HEK293T (cell line): ENCODE data around the gene VWCE.

Experiments used
- CTCF ChIA-PET: fragments of 350-600 bp; formaldehyde crosslinking; extraction: SDS; loops from one replicate; lab custom pipeline; 2021; ENCODE audit warnings: antibody characterized with exemption, inconsistent platforms; lab: Yijun Ruan, JAX
- POLR2A ChIA-PET: fragments of 350-600 bp; formaldehyde crosslinking; extraction: SDS; loops from one replicate; lab custom pipeline; 2020; ENCODE audit warnings: antibody characterized with exemption, inconsistent platforms; lab: Yijun Ruan, JAX
- DNase-seq: peaks from one replicate; pipeline ENCODE4 v3.0.0; 2012; ENCODE audit warnings: mixed read lengths; ENCODE audit errors: extremely low spot score
- ARNT ChIP-seq: fragments of 450-650 bp; IDR thresholded peaks from 2 replicates; pipeline ENCODE4 v1.6.1; 2017; ENCODE audit warnings: mild to moderate bottlenecking
- BHLHE40 ChIP-seq: fragments of 450-650 bp; IDR thresholded peaks from 2 replicates; pipeline ENCODE4 v1.6.1; 2016; ENCODE audit warnings: mild to moderate bottlenecking, moderate library complexity, borderline replicate concordance
- CTBP1 ChIP-seq: fragments of 450-650 bp; IDR thresholded peaks from 2 replicates; pipeline ENCODE4 v1.6.1; 2016; ENCODE audit warnings: borderline replicate concordance
- ELF4 ChIP-seq: fragments of 450-650 bp; IDR thresholded peaks from 2 replicates; pipeline ENCODE4 v1.6.1; 2017; ENCODE audit warnings: antibody characterized with exemption
- FOXA1 ChIP-seq: fragments of 450-650 bp; IDR thresholded peaks from 2 replicates; pipeline ENCODE4 v1.6.1; 2016; ENCODE audit warnings: mild to moderate bottlenecking
- FOXK2 ChIP-seq: fragments of 450-650 bp; IDR thresholded peaks from 2 replicates; pipeline ENCODE4 v1.6.1; 2016; ENCODE audit warnings: mild to moderate bottlenecking
- FOXM1 ChIP-seq: fragments of 450-650 bp; IDR thresholded peaks from 2 replicates; pipeline ENCODE4 v1.6.1; 2017; ENCODE audit warnings: mild to moderate bottlenecking, borderline replicate concordance
- HDGF ChIP-seq: fragments of 450-650 bp; IDR thresholded peaks from 2 replicates; pipeline ENCODE4 v1.6.1; 2017; ENCODE audit warnings: antibody characterized with exemption, borderline replicate concordance
- L3MBTL2 ChIP-seq: fragments of 450-650 bp; conservative IDR thresholded peaks from 2 replicates; pipeline ENCODE4 v1.6.1; 2016; ENCODE audit warnings: mild to moderate bottlenecking
- LEF1 ChIP-seq: fragments of 450-650 bp; IDR thresholded peaks from 2 replicates; pipeline ENCODE4 v1.6.1; 2017; ENCODE audit warnings: mild to moderate bottlenecking, borderline replicate concordance
- NFRKB ChIP-seq: fragments of 450-650 bp; IDR thresholded peaks from 2 replicates; pipeline ENCODE4 v1.6.1; 2016; ENCODE audit warnings: mild to moderate bottlenecking, moderate library complexity
- SP1 ChIP-seq: fragments of 450-650 bp; IDR thresholded peaks from 2 replicates; pipeline ENCODE4 v1.6.1; 2017
- SUZ12 ChIP-seq: fragments of 450-650 bp; IDR thresholded peaks from 2 replicates; pipeline ENCODE4 v1.6.1; 2016; ENCODE audit warnings: mild to moderate bottlenecking
- TARDBP ChIP-seq: fragments of 450-650 bp; IDR thresholded peaks from 2 replicates; pipeline ENCODE4 v1.6.1; 2016
- ZNF384 ChIP-seq: fragments of 450-650 bp; IDR thresholded peaks from 2 replicates; pipeline ENCODE4 v1.6.1; 2016
- TF ChIP-seq, protein P1 (sequence below): fragments of 450-650 bp; IDR thresholded peaks from 2 replicates; pipeline ENCODE4 v1.6.1; 2016

The VWCE gene

DNA sequence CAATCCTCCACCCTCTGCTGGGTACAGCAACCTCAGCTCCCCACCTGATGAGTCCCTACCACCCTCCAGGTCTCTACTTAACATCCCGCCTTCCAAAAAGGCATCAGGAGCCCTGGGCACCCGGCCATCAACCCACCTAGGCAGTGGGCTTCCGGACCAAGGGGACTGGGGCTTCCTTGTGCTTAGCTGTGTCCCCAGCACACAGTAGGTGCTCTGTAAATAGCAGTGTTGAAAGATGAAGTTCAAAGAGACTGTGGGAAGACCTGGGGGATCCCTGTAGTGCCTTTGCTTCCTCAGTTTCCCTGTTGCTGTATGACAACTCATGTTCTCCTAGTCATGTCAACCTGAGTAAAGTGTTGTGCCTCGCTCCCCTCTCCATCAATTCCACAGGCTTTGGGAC is 21.0 kb downstream of the VWCE start:
- DNase-seq = no peak
- ChIA-PET POLR2A (no interaction called here), CTCF (no interaction called here)
- TF ChIP-seq SP1 = no peak
- TF ChIP-seq ELF4 = no peak
- no peak for TF ChIP-seq HDGF
- TF ChIP-seq BHLHE40 = no peak
- no peak for TF ChIP-seq FOXK2
- no peak for TF ChIP-seq FOXM1

DNA sequence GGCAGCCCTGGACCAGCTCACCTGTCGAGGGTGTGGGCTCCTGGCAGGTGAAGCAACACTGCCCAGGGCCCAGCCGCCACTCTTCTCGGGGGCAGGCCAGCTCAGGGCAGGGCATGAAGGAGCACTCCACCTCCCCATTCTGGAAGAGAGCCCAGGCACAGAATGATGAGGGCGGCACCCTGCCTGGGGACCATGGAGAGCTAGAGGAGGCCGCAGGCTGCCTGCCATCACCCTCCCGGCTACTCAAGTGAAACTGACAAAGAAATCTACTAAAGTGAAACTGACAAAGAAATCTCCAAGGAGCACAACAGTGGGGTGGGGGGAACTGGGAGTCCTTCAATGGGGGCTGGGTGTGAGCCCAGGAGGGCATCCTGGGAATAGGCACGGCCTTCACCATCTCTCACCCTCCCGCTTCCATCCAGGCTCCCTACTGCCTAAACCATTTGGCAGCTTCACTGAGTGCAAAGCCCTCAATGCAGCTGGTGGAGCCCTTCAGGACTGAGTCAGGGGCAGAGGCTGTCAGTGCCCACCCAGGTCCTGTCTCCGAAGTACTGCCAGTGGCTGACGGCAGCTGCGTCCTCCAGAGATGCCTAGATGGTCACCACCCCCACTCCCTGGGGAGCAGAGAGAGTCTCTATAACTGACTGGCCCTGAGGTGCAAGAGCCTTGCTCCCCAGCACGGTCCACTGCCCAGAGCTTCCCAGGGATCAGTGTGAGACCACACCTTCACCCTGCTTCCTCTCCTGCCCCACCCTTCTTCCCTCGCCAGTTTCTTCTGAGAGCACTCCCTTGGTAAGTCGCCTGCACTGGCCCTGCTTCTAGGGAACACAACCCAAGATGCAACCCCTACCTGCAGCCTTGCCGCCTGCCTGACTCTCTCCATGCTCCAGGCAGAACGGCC is 21.7 kb downstream of the VWCE start:
- no peak for DNase-seq
- TF ChIP-seq BHLHE40 (no peak), FOXA1 (no peak), ZNF384 (no peak), ARNT (no peak), NFRKB (no peak), L3MBTL2 (no peak), ELF4 (no peak), HDGF (no peak), CTBP1 (no peak), SUZ12 (no peak), TARDBP (no peak), LEF1 (no peak), FOXM1 (no peak), SP1 (no peak), FOXK2 (no peak)
- TF ChIP-seq, protein P1, sequence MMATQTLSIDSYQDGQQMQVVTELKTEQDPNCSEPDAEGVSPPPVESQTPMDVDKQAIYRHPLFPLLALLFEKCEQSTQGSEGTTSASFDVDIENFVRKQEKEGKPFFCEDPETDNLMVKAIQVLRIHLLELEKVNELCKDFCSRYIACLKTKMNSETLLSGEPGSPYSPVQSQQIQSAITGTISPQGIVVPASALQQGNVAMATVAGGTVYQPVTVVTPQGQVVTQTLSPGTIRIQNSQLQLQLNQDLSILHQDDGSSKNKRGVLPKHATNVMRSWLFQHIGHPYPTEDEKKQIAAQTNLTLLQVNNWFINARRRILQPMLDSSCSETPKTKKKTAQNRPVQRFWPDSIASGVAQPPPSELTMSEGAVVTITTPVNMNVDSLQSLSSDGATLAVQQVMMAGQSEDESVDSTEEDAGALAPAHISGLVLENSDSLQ = no peak
- POLR2A ChIA-PET = no interaction called here
- CTCF ChIA-PET = no interaction called here

DNA sequence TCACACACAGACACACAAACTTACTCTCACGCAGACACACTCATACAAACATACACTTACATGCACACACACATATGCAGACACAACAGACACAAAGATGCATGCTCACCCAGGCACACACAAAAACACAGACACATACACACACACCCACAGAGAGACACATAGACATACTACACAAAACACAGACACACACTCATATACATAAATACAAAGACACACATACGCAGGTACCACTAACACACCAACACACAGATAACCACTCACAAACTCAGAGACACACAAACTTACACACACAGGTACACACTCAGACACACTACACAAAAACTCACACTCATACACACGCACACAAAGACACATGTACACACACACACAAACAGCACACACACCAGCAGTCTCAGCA is 22.4 kb downstream of the VWCE start:
- POLR2A ChIA-PET = no interaction called here
- no peak for TF ChIP-seq ZNF384
- TF ChIP-seq ARNT = no peak
- TF ChIP-seq CTBP1 = no peak
- TF ChIP-seq FOXA1 = no peak
- TF ChIP-seq LEF1 = no peak
- TF ChIP-seq, protein P1 = no peak
- TF ChIP-seq FOXK2 = no peak
- no peak for TF ChIP-seq NFRKB
- no peak for TF ChIP-seq SP1
- TF ChIP-seq TARDBP = no peak; the same call in 1 of the 2 replicates
- TF ChIP-seq SUZ12 = no peak
- no peak for DNase-seq
- CTCF ChIA-PET = no interaction called here

DNA sequence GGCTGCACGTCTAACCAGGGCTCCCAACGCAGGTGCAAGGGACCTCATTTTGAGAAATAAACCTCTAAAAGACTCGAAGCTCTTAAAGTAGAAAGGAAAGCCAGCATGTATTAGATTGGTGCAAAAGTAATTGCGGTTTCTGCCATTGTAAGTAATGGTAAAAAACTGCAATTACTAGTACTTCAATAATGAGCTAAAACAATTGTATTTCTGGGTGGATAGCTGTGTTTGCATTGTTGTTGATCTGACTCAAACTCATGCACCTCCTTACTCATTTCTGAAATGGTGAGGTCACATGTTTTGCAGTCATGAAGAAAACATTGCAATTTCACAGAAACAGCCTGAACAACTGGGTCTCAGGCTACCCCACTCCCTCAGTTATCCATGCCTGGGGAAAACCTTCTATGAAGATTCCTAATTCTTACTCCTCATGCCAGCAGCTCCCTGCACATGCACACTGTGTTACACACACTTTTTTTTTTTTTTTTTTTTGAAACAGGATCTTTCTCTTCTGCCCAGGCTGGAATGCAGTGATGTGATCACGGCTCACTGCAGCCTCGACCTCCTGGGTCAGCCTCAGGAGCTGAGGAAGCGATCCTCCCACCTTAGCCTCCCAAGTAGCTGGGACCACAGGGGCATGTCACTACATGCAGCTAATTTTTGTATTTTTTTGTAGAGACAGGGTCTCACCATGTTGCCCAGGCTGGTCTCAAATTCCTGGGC is 24.6 kb downstream of the VWCE start:
- CTCF ChIA-PET = interaction anchor here (0.7 kb wide), 2 partner anchors 19 to 450 kb away, joined by 4 to 5 read pairs; no protein-coding TSS in a partner anchor
- TF ChIP-seq LEF1 (no peak), ELF4 (peak; percentile 37; the same call in 1 of the 2 replicates), BHLHE40 (no peak)
- POLR2A ChIA-PET = interaction anchor here (0.6 kb wide), 1 partner anchor 11 kb away, joined by 3 read pairs; no protein-coding TSS in a partner anchor
- no peak for DNase-seq

DNA sequence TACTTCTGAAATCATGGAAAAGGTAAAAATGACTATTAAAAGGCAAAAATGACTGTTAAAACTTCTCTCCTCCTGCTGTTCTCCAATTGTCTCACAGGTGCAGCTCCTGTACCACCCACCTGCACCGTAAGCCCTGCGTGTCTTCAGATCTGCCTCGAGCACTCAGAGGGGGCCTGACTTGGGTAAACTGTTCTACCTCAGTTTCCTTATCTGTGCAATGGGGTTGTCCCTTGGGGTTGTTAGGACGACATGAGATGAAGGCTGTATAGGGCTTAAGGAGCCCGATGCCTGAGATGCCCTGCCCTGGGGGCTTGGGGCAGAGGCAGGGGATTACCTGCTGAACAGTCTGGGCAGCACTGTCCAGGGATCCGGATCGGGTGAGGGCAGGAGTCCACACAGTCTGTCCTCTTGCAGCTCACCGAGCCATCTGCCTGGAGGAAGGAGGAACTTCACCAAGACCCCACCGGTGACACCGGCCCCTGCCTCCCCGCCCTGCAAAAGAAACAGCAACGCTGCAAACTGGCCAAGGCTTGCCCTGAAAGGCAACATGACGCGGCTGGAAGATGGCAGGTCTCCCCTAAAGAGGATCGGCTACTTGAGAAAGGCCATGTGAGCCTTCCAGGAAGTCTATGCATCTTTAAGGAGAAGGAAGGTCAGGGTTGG is 26.4 kb downstream of the VWCE start:
- no peak for TF ChIP-seq L3MBTL2
- TF ChIP-seq, protein P1 = no peak
- TF ChIP-seq CTBP1 = no peak
- no peak for TF ChIP-seq LEF1
- TF ChIP-seq NFRKB = no peak
- TF ChIP-seq TARDBP = no peak
- TF ChIP-seq SUZ12 = no peak
- TF ChIP-seq FOXA1 = no peak
- no peak for TF ChIP-seq ZNF384
- no peak for TF ChIP-seq HDGF
- no peak for TF ChIP-seq ELF4
- no peak for TF ChIP-seq ARNT
- TF ChIP-seq FOXM1 = no peak
- TF ChIP-seq BHLHE40 = no peak
- no peak for TF ChIP-seq SP1
- no peak for TF ChIP-seq FOXK2
- ChIA-PET POLR2A (no interaction called here), CTCF (no interaction called here)
- no peak for DNase-seq
